COLO829 (cell line): Measurements from ENCODE around the gene IRF9.
"Not testable (repeated sequence)": the region's sequence is repeated elsewhere in the genome, so short reads cannot be mapped to it uniquely, and the experiment has no call there.

ENCODE experiments used
- DNase-seq: peaks from one replicate; pipeline ENCODE4 v3.0.0; 2012; ENCODE audit warnings: low spot score

IRF9 gene

DNA sequence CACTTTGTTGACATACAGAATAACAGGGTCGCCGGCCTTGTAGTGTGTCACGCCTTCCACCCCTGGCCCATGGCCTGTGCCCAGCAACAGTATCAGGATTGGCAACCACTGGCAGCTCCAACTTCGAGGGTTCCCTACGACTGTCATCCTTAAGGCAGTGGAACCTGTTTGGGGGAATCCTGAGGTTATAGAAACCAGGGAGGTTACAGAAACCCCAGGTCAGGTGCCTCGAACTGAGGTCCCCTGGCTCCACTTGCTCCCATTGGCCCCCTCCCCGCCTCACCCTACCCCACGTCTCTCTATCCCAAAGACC is 33.8 kb downstream of the IRF9 start:
- no peak for DNase-seq

- peak; percentile 90 for DNase-seq
Observed at GRCh38 chr14:24195186-24196070, 34.4 kb downstream of the IRF9 start, which contains the start of gene TM9SF1. Gene TM9SF1, minus strand, starts transcription at chr14:24195441. Its CDS starts 422 bp downstream, at chr14:24195019.

DNA sequence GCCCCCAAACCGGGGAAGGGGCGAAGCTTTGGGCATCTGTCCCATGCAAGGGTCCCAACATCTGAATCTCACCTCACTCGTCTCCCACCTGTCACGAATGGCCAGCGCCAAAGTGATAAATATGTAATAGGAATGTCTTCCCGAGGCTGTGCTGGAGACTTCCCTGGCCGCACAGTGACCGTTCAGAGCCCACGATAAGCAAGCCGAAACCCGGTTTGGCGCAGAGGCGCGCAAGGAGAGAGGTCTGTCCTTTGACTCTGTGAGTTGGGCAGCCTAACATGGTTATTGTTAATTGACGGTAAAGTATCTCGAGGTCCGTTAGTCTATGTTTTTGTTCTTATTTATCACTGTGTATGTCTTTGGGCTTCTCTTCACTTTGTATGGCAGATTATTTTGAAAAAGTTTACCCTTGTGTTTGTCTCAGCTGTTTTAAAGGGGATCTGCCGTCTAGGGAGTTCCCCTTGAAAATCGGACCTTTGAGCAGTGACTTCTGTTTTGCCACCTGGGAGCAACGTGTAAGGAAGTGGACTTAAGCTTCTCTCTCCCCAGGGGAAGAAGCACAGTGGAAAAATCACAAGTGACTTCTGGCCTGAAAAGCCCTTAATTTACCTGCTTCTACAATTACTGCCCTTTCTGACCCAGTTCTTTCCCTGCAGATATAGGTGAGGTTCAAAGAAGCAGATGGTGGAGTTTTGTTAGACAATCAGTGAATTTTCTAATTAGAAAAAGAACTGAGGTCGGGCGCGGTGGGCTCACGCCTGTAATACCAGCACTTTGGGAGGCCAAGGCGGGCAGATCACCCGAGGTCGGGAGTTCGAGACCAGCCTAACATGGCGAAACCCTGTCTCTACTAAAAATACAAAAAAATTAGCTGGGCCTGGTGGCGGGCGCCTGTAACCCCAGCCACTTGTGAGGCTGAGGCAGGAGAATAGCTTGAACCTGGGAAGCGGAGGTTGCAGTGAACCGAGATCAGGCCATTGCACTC is 35.3 kb downstream of the IRF9 start:
- no peak for DNase-seq

GRCh38 chr14:24197056-24197450 is 36.0 kb downstream of the IRF9 start:
- no peak for DNase-seq

- DNase-seq: no peak
Observed at GRCh38 chr14:24198814-24199524, 37.9 kb downstream of the IRF9 start.

DNA sequence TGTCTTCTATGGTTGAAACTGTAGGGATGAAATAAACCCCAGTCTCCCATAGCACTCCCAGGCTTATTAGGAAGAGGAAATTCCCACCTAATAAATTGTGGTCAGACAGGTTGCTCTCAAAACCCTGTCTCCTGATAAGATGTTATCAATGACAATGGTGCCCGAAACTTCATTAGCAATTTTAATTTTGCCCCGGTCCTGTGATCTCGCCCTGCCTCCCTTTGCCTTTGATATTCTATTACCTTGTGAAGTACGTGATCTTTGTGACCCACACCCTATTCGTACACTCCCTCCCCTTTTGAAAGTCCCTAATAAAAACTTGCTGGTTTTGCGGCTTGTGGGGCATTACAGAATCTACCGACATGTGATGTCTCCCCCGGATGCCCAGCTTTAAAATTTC is 41.5 kb downstream of the IRF9 start:
- DNase-seq: not testable (repeated sequence)

DNA sequence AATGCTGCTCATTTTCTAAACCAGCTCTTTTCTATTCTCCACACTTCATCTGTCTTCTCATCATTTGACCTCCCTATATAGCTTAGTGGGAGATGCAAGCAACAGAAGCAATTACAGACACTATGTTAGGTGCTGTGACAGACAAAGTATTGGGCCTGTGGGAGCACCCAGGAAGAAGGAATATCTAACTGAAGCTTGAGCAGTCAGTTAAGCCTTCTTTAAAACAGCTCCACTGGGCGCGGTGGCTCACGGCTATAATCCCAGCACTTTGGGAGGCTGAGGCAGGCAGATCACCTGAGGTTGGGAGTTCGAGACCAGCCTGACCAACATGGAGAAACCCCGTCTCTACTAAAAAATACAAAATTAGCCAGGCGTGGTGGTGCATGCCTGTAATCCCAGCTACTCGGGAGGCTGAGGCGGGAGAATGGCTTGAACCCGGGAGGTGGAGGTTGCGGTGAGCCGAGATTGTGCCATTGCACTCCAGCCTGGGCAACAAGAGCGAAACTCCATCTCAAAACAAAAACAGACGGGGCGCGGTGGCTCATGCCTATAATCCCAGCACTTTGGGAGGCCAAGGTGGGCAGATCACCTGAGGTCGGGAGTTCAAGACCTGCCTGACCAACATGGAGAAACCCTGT is 42.3 kb downstream of the IRF9 start:
- not testable (repeated sequence) for DNase-seq

GRCh38 chr14:24204163-24205146 is 43.4 kb downstream of the IRF9 start:
- DNase-seq: no peak

GRCh38 chr14:24206260-24207103 is 45.4 kb downstream of the IRF9 start:
- DNase-seq: no peak

DNA sequence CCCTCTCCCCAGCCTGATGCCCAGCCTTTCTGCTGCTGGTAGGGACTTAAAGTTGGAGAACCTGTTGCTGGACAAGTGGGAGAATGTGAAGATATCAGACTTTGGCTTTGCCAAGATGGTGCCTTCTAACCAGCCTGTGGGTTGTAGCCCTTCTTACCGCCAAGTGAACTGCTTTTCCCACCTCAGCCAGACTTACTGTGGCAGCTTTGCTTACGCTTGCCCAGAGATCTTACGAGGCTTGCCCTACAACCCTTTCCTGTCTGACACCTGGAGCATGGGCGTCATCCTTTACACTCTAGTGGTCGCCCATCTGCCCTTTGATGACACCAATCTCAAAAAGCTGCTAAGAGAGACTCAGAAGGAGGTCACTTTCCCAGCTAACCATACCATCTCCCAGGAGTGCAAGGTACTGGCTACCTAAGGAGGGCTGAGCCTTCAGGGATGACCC is 46.1 kb downstream of the IRF9 start:
- DNase-seq: no peak

DNA sequence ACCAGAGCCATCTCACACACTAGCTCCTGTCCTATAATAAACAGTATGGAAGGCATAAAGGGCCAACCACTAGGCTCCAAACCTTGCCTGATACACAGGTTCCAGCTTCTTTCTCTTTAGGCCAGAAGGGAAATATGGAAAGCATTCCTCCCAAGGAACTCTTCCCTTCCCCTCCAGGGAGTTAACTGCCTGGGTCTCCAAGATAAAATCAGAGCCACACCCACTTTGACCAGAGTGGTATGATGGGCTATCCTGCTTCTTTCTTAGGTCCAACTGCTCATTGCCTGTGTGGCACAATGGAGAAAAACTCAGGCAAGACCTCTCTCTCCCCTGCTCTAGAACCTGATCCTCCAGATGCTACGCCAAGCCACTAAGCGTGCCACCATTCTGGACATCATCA is 46.6 kb downstream of the IRF9 start:
- DNase-seq: no peak

DNA sequence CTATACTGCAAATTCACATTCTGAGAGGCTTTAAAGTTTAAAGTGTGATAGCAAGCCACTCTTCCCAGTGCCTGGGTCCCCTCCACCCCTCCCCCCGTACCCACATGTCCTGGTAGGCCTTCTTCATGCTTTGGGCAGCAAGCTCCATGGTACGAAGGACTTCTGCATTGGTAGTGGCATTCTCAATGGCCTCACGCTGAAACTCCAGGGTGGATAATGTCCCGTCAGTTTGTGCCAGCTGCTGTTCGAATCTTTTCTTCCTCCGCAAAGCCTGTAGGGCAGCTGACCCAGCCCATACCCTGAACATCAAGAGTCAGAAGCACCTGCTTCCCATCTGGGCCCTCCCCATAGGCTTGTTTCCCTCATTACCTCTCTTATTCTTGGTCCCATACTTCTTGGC is 50.2 kb downstream of the IRF9 start:
- DNase-seq: no peak

GRCh38 chr14:24212924-24213865 is 52.1 kb downstream of the IRF9 start, which contains the start of gene CHMP4A:
Gene CHMP4A, minus strand, starts transcription at chr14:24213488. Its CDS starts 49 bp downstream, at chr14:24213439.
- DNase-seq: peak; percentile 98

DNA sequence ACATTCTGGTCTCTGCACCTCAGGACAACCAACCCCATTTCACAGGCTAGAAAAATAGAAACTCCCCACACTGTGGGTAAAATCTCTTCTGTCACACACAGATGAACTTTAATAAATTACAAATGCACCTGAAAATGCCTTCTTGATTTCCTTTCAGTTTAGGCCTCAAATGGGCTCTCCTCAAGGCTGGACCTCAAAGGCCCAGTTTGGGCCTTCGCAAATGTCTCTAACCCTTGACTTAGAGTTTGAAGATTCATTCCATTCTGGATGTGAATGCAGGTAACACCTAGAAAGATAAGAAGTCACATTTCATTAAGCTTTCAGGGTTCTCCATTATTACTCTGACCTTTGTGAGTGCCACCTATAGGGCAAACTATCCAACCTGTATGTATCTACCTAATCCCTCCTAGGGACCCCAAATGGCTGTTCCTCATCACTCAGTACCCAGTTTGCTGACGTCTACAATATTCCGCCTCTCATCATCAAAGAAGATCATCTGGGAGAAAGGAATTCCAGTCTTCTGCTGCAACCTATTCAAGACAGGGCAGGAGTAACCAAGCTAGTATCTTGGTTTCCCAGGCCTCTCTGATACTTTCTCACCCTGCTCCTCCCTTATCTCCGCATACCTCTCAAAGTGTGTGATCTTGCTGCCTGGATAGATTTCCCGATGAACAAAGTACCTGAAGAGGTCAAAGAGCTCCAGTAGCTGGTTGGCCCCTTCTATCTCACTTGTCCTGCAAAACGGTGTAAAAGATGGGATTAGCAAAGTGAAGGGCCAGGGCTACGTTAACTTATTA is 53.0 kb downstream of the IRF9 start:
- no peak for DNase-seq

GRCh38 chr14:24215495-24216344 is 54.7 kb downstream of the IRF9 start, which contains the start of gene MDP1:
Gene MDP1, minus strand, starts transcription at chr14:24216066. Its CDS starts 111 bp downstream, at chr14:24215955.
- peak; percentile 95 for DNase-seq
